ENCODE data around the gene TOGARAM1.

- TF ChIP-seq YY1 (IDR thresholded peaks at IDR 0.05; ENCODE audit: insufficient read depth, insufficient read length) (no peak), ZNF274 (IDR thresholded peaks at IDR 0.05; ENCODE audit: low read depth, low read length) (no peak)
Observed at GRCh38 chr14:45104561-45104960, 142.6 kb downstream of the TOGARAM1 start.
